NCI-H1417 (cell line): Measurements from ENCODE around the gene OR9A2.
"Not testable (repeated sequence)": the region's sequence is repeated elsewhere in the genome, so short reads cannot be mapped to it uniquely, and the experiment has no call there.

Source experiments
- DNase-seq, 3 experiments: peaks; one replicate each; lab custom pipeline; 2025; lab: John Stamatoyannopoulos, UW

OR9A2 gene

GRCh38 chr7:143018931-143019330 is 8.0 kb downstream of the OR9A2 start:
- no peak for DNase-seq

GRCh38 chr7:143016996-143017395 is 9.9 kb downstream of the OR9A2 start:
- no peak for DNase-seq

GRCh38 chr7:143015926-143016490 is 10.9 kb downstream of the OR9A2 start:
- no peak for DNase-seq

GRCh38 chr7:143015084-143015483 is 11.8 kb downstream of the OR9A2 start:
- no peak for DNase-seq

- DNase-seq, result no peak
Measured at GRCh38 chr7:143013893-143014292, 13.0 kb downstream of the OR9A2 start.

- DNase-seq, result no peak
Measured at GRCh38 chr7:143013473-143013872, 13.5 kb downstream of the OR9A2 start.

GRCh38 chr7:143012409-143012808 is 14.5 kb downstream of the OR9A2 start:
- no peak for DNase-seq

- no peak for DNase-seq
Measured at GRCh38 chr7:143012001-143012400, 14.9 kb downstream of the OR9A2 start.

GRCh38 chr7:143008007-143008901 is 18.7 kb downstream of the OR9A2 start:
- DNase-seq, result peak; percentile 66 to 82 (median 70)

GRCh38 chr7:143005632-143006260 is 21.2 kb downstream of the OR9A2 start:
- DNase-seq, result peak in 1 of 3 experiments; percentile 25

GRCh38 chr7:143003393-143004051 is 23.4 kb downstream of the OR9A2 start:
- DNase-seq, result peak in 2 of 3 experiments; percentile 31 to 69

- DNase-seq, result no peak
Measured at GRCh38 chr7:143002898-143003297, 24.0 kb downstream of the OR9A2 start.

GRCh38 chr7:143002106-143002505 is 24.8 kb downstream of the OR9A2 start:
- no peak for DNase-seq

- DNase-seq, result no peak
Measured at GRCh38 chr7:143000648-143001047, 26.3 kb downstream of the OR9A2 start.

- no peak for DNase-seq
Measured at GRCh38 chr7:142999793-143000192, 27.1 kb downstream of the OR9A2 start.

- DNase-seq, result no peak
Measured at GRCh38 chr7:142998966-142999365, 28.0 kb downstream of the OR9A2 start.

GRCh38 chr7:142997456-142997989 is 29.4 kb downstream of the OR9A2 start:
- DNase-seq, result no peak

- DNase-seq, result no peak
Measured at GRCh38 chr7:142992427-142992826, 34.5 kb downstream of the OR9A2 start.

- DNase-seq, result no peak
Measured at GRCh38 chr7:142984297-142984696, 42.6 kb downstream of the OR9A2 start.

- DNase-seq, result no peak
Measured at GRCh38 chr7:142983825-142984224, 43.1 kb downstream of the OR9A2 start.

GRCh38 chr7:142978402-142978801 is 48.5 kb downstream of the OR9A2 start:
- not testable (repeated sequence) for DNase-seq
